ENCODE data around the gene C9orf50. TPM values are rescaled to one million over a fixed set of nuclear protein-coding genes. Genes with fewer than 3 reads are reported as not detected.
"Not testable (repeated sequence)": the region's sequence is repeated elsewhere in the genome, so short reads cannot be mapped to it uniquely, and the experiment has no call there.

Gene C9orf50
- total and polyA plus RNA-seq, 10 donors: 0.12 to 0.46 (median 0.19) TPM; not detected in 6

GRCh38 chr9:129639034-129639630 is 18.2 kb upstream of the C9orf50 start:
- Histone ChIP-seq H3K4me3 (no peak overlapping the region), H3K9me3 (no peaks in the 10 kb centered on the region), H3K27me3 (replicated peaks in 1 of 7) (no peaks in the 10 kb centered on the region), H3K36me3 (peaks cover 0 to 59% (median 52%) of the 10 kb centered on the region in 6 donors), H3K27ac (no peak overlapping the region), H3K4me1 (peaks cover 15 to 81% (median 52%) of the 10 kb centered on the region in 6 donors)
- WGBS, 5 donors: 94 to 100% (median 95%) methylated on average over 4 to 17 of the region's 17 CpGs
- TF ChIP-seq, protein P1, sequence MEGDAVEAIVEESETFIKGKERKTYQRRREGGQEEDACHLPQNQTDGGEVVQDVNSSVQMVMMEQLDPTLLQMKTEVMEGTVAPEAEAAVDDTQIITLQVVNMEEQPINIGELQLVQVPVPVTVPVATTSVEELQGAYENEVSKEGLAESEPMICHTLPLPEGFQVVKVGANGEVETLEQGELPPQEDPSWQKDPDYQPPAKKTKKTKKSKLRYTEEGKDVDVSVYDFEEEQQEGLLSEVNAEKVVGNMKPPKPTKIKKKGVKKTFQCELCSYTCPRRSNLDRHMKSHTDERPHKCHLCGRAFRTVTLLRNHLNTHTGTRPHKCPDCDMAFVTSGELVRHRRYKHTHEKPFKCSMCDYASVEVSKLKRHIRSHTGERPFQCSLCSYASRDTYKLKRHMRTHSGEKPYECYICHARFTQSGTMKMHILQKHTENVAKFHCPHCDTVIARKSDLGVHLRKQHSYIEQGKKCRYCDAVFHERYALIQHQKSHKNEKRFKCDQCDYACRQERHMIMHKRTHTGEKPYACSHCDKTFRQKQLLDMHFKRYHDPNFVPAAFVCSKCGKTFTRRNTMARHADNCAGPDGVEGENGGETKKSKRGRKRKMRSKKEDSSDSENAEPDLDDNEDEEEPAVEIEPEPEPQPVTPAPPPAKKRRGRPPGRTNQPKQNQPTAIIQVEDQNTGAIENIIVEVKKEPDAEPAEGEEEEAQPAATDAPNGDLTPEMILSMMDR (IDR thresholded peaks at IDR 0.05 in 8 of 11, conservative IDR thresholded peaks at IDR 0.05 in 3 of 11): no peak
- TF ChIP-seq POLR2AphosphoS5 (IDR thresholded peaks at IDR 0.05) (peak; percentile 4 to 80 (median 46)), POLR2A (IDR thresholded peaks at IDR 0.05) (no peak)
- DNase-seq: no peak
- intact Hi-C loops (cut with DNase I; ENCODE audit: low total_unique reads): no loop called here

- Histone ChIP-seq H3K27ac (peak overlapping the region in 5 of 8 donors; percentile 49 to 67 (median 58)), H3K4me1 (peaks cover 15 to 92% (median 55%) of the 10 kb centered on the region in 6 donors), H3K36me3 (peaks cover 0 to 71% (median 65%) of the 10 kb centered on the region in 6 donors), H3K4me3 (no peak overlapping the region), H3K27me3 (replicated peaks in 1 of 7) (no peaks in the 10 kb centered on the region), H3K9me3 (no peaks in the 10 kb centered on the region)
- WGBS, 5 donors: 71 to 84% (median 77%) methylated on average over 24 to 29 of the region's 29 CpGs
- intact Hi-C loops (cut with DNase I; ENCODE audit: low total_unique reads): no loop called here
- DNase-seq: no peak
- TF ChIP-seq, protein P1 (IDR thresholded peaks at IDR 0.05 in 8 of 11, conservative IDR thresholded peaks at IDR 0.05 in 3 of 11): no peak
- TF ChIP-seq POLR2AphosphoS5 (IDR thresholded peaks at IDR 0.05) (peak in 2 of 3 donors; percentile 28 to 78), POLR2A (IDR thresholded peaks at IDR 0.05) (no peak)
These were observed 17.0 kb upstream of the C9orf50 start for GRCh38 chr9:129637673-129638439.

DNA sequence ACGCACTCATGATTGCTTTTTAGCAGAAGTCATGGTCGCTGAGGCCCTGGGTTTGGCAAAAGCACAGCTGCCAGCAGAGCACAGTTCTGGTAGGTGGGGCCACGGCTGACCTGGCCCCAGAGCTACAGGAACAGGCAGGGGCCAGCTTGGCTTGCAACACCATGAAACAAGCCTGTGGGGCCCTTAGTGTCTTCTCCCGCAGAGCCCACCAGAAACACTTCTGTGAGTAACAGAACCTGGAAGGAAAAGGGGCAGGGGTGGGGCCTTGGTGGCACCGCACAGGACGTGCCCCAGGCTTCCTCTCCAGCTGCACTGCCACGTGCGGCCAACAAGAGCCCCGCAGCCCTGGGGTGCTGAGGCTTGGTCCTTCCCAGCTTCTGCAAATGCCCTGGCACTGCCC is 16.2 kb upstream of the C9orf50 start:
- H3K27me3 ChIP-seq (replicated peaks in 1 of 7): no peaks in the 10 kb centered on the region
- WGBS, 5 donors: 18 to 28% (median 23%) methylated on average over 6 to 9 of the region's 9 CpGs
- H3K27ac ChIP-seq: peak overlapping the region in 5 of 8 donors; percentile 49 to 67 (median 58)
- no peaks in the 10 kb centered on the region for H3K9me3 ChIP-seq
- DNase-seq: no peak
- no peak overlapping the region for H3K4me3 ChIP-seq
- TF ChIP-seq, protein P1 (IDR thresholded peaks at IDR 0.05 in 8 of 11, conservative IDR thresholded peaks at IDR 0.05 in 3 of 11): peak in 1 of 11 experiments; percentile 23
- TF ChIP-seq POLR2A (IDR thresholded peaks at IDR 0.05) (no peak), POLR2AphosphoS5 (IDR thresholded peaks at IDR 0.05) (peak; percentile 67 to 85 (median 78))
- intact Hi-C loops (cut with DNase I; ENCODE audit: low total_unique reads): no loop called here
- H3K4me1 ChIP-seq: peaks cover 15 to 92% (median 54%) of the 10 kb centered on the region in 6 donors
- H3K36me3 ChIP-seq: peaks cover 0 to 79% (median 72%) of the 10 kb centered on the region in 6 donors

- DNase-seq; H3K9me3 ChIP-seq; H3K27me3 ChIP-seq (replicated peaks in 1 of 7); intact Hi-C loops (cut with DNase I; ENCODE audit: low total_unique reads); H3K4me3 ChIP-seq: not testable (repeated sequence)
- Histone ChIP-seq H3K27ac (peak overlapping the region in 3 of 8 donors; percentile 49 to 66 (median 58)), H3K36me3 (peaks cover 0 to 86% (median 72%) of the 10 kb centered on the region in 6 donors), H3K4me1 (peaks cover 15 to 95% (median 59%) of the 10 kb centered on the region in 6 donors)
- 87 to 94% (median 90%) methylated on average over 8 to 10 of the region's 10 CpGs for WGBS, 5 donors
These were observed 15.4 kb upstream of the C9orf50 start for GRCh38 chr9:129636343-129636742.

Measured in spleen (tissue), 11 donors.